H9 (cell line): ENCODE results near the gene KCTD7. TPM values are rescaled to one million over a fixed set of nuclear protein-coding genes. Genes with fewer than 3 reads are reported as not detected.

Experiments used
- DNase-seq: peaks from one replicate; pipeline ENCODE4 v3.0.0-alpha.2; 2017
- H2AFZ ChIP-seq: one replicate; pipeline ENCODE4 v1.6.1; 2013; ENCODE audit warnings: mild to moderate bottlenecking, low read length, control low read depth, moderate library complexity
- H2AK5ac ChIP-seq: 2 replicates; pipeline ENCODE4 v1.6.1; 2013; ENCODE audit warnings: low read length, control low read depth, mixed read lengths; ENCODE audit not compliant: insufficient read length
- H2BK120ac ChIP-seq: one replicate; pipeline ENCODE4 v1.6.1; 2013; ENCODE audit warnings: low read depth, mild to moderate bottlenecking, low read length, control low read depth, inconsistent platforms; ENCODE audit not compliant: poor library complexity, severe bottlenecking
- H2BK12ac ChIP-seq: 2 replicates; pipeline ENCODE4 v1.6.1; 2013; ENCODE audit warnings: low read length, control low read depth, mixed read lengths, low read depth; ENCODE audit not compliant: insufficient read length
- H2BK15ac ChIP-seq: 2 replicates; pipeline ENCODE4 v1.6.1; 2013; ENCODE audit warnings: low read depth, low read length, control low read depth
- H2BK20ac ChIP-seq: one replicate; pipeline ENCODE4 v1.6.1; 2013; ENCODE audit warnings: low read depth, mild to moderate bottlenecking, low read length, control low read depth, inconsistent platforms; ENCODE audit not compliant: poor library complexity, severe bottlenecking
- H2BK5ac ChIP-seq: 2 replicates; pipeline ENCODE4 v1.6.1; 2013; ENCODE audit warnings: low read length, control low read depth, mixed read lengths; ENCODE audit not compliant: insufficient read length
- H3K14ac ChIP-seq: 2 replicates; pipeline ENCODE4 v1.6.1; 2013; ENCODE audit warnings: low read length, control low read depth; ENCODE audit not compliant: insufficient read depth
- H3K18ac ChIP-seq: 2 replicates; pipeline ENCODE4 v1.6.1; 2013; ENCODE audit warnings: low read depth, mild to moderate bottlenecking, mixed read lengths, low read length, control low read depth; ENCODE audit not compliant: insufficient read length
- H3K23ac ChIP-seq: 2 replicates; pipeline ENCODE4 v1.6.1; 2013; ENCODE audit warnings: low read length, control low read depth, mixed read lengths, low read depth; ENCODE audit not compliant: insufficient read length
- H3K23me2 ChIP-seq: 2 replicates; pipeline ENCODE4 v1.6.1; 2013; ENCODE audit warnings: low read depth, mild to moderate bottlenecking, mixed read lengths, low read length, control low read depth; ENCODE audit not compliant: insufficient read length, poor library complexity, severe bottlenecking
- H3K27ac ChIP-seq: 2 replicates; pipeline ENCODE4 v1.5.1; 2013; ENCODE audit warnings: low read length, control low read depth, mixed read lengths, low read depth; ENCODE audit not compliant: insufficient read length
- H3K27me3 ChIP-seq: 2 replicates; pipeline ENCODE4 v1.6.1; 2013; ENCODE audit warnings: low read length, control low read depth, inconsistent platforms; ENCODE audit not compliant: insufficient read depth
- H3K4ac ChIP-seq: 2 replicates; pipeline ENCODE4 v1.6.1; 2013; ENCODE audit warnings: low read depth, mild to moderate bottlenecking, control low read depth, inconsistent platforms, low read length, moderate library complexity
- H3K4me1 ChIP-seq: 2 replicates; pipeline ENCODE4 v1.6.1; 2013; ENCODE audit warnings: low read length, control low read depth, inconsistent platforms; ENCODE audit not compliant: insufficient read depth
- H3K4me2 ChIP-seq: 2 replicates; pipeline ENCODE4 v1.6.1; 2013; ENCODE audit warnings: low read length, control low read depth, mixed read lengths; ENCODE audit not compliant: insufficient read length, insufficient read depth
- H3K56ac ChIP-seq: 2 replicates; pipeline ENCODE4 v1.6.1; 2013; ENCODE audit warnings: low read depth, mild to moderate bottlenecking, mixed read lengths, low read length, control low read depth; ENCODE audit not compliant: insufficient read length
- H3K79me1 ChIP-seq: 2 replicates; pipeline ENCODE4 v1.6.1; 2013; ENCODE audit warnings: low read depth, mild to moderate bottlenecking, moderate library complexity, low read length, control low read depth, inconsistent platforms; ENCODE audit not compliant: insufficient read depth, poor library complexity, severe bottlenecking
- H3K79me2 ChIP-seq: 2 replicates; pipeline ENCODE4 v1.6.1; 2013; ENCODE audit warnings: low read length, control low read depth, inconsistent platforms; ENCODE audit not compliant: insufficient read depth
- H3K9ac ChIP-seq: 2 replicates; pipeline ENCODE4 v1.6.1; 2013; ENCODE audit warnings: low read length, control low read depth, mixed read lengths; ENCODE audit not compliant: insufficient read length; ENCODE audit errors: extremely low read depth
- H3K9me3 ChIP-seq: one replicate; pipeline ENCODE4 v1.6.1; 2013; ENCODE audit warnings: low read depth, low read length, inconsistent platforms; ENCODE audit not compliant: control insufficient read depth
- H3T11ph ChIP-seq: one replicate; pipeline ENCODE4 v1.6.1; 2013; ENCODE audit warnings: mild to moderate bottlenecking, low read length, control low read depth, inconsistent platforms
- H4K20me1 ChIP-seq: one replicate; pipeline ENCODE4 v1.6.1; 2013; ENCODE audit not compliant: control insufficient read depth, insufficient read length, insufficient read depth
- H4K5ac ChIP-seq: 2 replicates; pipeline ENCODE4 v1.6.1; 2013; ENCODE audit warnings: low read depth, mild to moderate bottlenecking, mixed read lengths, low read length, control low read depth; ENCODE audit not compliant: insufficient read length
- H4K8ac ChIP-seq: replicated peaks from 2 replicates; pipeline ENCODE4 v1.6.1; 2013; ENCODE audit warnings: low read length, control low read depth, mixed read lengths, low read depth; ENCODE audit not compliant: insufficient read length
- H4K91ac ChIP-seq: 2 replicates; pipeline ENCODE4 v1.6.1; 2013; ENCODE audit warnings: low read depth, mild to moderate bottlenecking, moderate library complexity, mixed read lengths, low read length, control low read depth; ENCODE audit not compliant: insufficient read length
- H3K27ac Mint-ChIP-seq, 3 experiments: 2 replicates in 2 of 3; 3 replicates in 1 of 3; pipeline ENCODE4 v1.8.0; 2020 to 2021; ENCODE audit warnings: mixed read lengths in 3 of 3, mild to moderate bottlenecking in 1 of 3, moderate library complexity in 1 of 3
- H3K27me3 Mint-ChIP-seq: 2 replicates; pipeline ENCODE4 v1.8.0; 2021; ENCODE audit warnings: low read depth, mild to moderate bottlenecking, moderate library complexity, mixed read lengths
- H3K36me3 Mint-ChIP-seq, 3 experiments: 2 replicates in 2 of 3; 3 replicates in 1 of 3; pipeline ENCODE4 v1.8.0; 2020 to 2021; ENCODE audit warnings: low read depth in 3 of 3, mixed read lengths in 3 of 3; ENCODE audit not compliant: insufficient read depth in 1 of 3
- H3K4me1 Mint-ChIP-seq, 2 experiments: 2 replicates each; pipeline ENCODE4 v1.8.0; 2020; ENCODE audit warnings: mixed read lengths in 2 of 2
- H3K4me3 Mint-ChIP-seq, 2 experiments: 2 replicates in 1 of 2; 3 replicates in 1 of 2; pipeline ENCODE4 v1.8.0; 2020 to 2021; ENCODE audit warnings: mild to moderate bottlenecking in 2 of 2, mixed read lengths in 2 of 2, moderate library complexity in 1 of 2
- H3K9me3 Mint-ChIP-seq, 2 experiments: 2 replicates in 1 of 2; 3 replicates in 1 of 2; pipeline ENCODE4 v1.8.0; 2020; ENCODE audit warnings: mild to moderate bottlenecking in 2 of 2, mixed read lengths in 2 of 2, moderate library complexity in 1 of 2
- WGBS: extraction: QIAGEN DNeasy Blood & Tissue Kit; methylation state at CpG from one replicate; pipeline ENCODE4 v1.1.7; 2013; ENCODE audit warnings: missing lambda C conversion rate, low lambda C conversion rate, mixed read lengths; ENCODE audit not compliant: insufficient read length; ENCODE audit errors: extremely low coverage; 5-methylcytosine and 5-hydroxymethylcytosine counted together
- total RNA-seq: library from RNA; stranded (reverse); gene quantifications from 2 replicates; pipeline ENCODE4 v1.2.1, GENCODE V29; 2021
- TF ChIP-seq, protein P1 (sequence below): fragments of 200-600 bp; sonication (generic); conservative IDR thresholded peaks from 3 replicates; pipeline ENCODE4 v1.8.0; 2021; ENCODE audit warnings: antibody characterized with exemption, mild to moderate bottlenecking

The KCTD7 gene
- total RNA-seq, 1 experiment from 2014 or later = 8.9 TPM

DNA sequence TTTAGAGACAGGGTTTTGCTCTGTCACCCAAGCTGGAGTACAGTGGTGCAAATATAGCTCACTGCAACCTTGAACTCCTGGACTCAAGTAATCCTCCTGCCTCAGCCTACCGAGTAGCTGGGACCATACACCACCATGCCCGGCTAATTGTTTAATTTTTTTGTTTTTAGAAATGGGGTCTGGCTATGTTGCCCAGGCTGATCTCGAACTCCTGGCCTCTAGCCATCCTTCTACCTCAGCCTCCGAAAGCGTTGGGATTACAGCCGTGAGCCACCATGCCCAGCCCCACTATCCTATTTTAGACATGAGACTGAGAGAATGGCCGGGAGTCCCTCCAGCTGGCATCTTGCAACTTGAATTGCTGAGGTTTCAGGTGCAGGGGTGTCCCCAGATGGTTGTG lies 39.4 kb downstream of the KCTD7 start:
- no peak overlapping the region for H3K4ac ChIP-seq
- TF ChIP-seq, protein P1, sequence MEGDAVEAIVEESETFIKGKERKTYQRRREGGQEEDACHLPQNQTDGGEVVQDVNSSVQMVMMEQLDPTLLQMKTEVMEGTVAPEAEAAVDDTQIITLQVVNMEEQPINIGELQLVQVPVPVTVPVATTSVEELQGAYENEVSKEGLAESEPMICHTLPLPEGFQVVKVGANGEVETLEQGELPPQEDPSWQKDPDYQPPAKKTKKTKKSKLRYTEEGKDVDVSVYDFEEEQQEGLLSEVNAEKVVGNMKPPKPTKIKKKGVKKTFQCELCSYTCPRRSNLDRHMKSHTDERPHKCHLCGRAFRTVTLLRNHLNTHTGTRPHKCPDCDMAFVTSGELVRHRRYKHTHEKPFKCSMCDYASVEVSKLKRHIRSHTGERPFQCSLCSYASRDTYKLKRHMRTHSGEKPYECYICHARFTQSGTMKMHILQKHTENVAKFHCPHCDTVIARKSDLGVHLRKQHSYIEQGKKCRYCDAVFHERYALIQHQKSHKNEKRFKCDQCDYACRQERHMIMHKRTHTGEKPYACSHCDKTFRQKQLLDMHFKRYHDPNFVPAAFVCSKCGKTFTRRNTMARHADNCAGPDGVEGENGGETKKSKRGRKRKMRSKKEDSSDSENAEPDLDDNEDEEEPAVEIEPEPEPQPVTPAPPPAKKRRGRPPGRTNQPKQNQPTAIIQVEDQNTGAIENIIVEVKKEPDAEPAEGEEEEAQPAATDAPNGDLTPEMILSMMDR = no peak

More for the DNA sequence above, 39.4 kb downstream of the KCTD7 start:
- H3K79me2 ChIP-seq = peaks cover 2% of the 10 kb centered on the region; the same call in 1 of the 2 replicates
- Mint-ChIP-seq H3K27me3 (no peaks in the 10 kb centered on the region), H3K4me1 (peaks cover 0 to 4% of the 10 kb centered on the region in 2 experiments; a peak in 2 of 4 replicates), H3K9me3 (no peaks in the 10 kb centered on the region; a peak in 1 of 5 replicates), H3K36me3 (peaks cover 8 to 15% (median 14%) of the 10 kb centered on the region in 3 experiments; a peak in 6 of 7 replicates), H3K27ac (peak overlapping the region in 2 of 3 experiments; percentile 49 to 63; a peak in 1 of 7 replicates), H3K4me3 (no peak overlapping the region; a peak in 1 of 5 replicates)
- no peak overlapping the region for H3K14ac ChIP-seq
- H2AFZ ChIP-seq = no peak overlapping the region
- H3K79me1 ChIP-seq = no peaks in the 10 kb centered on the region
- H2BK12ac ChIP-seq = no peak overlapping the region
- no peak overlapping the region for H3K23ac ChIP-seq
- no peak overlapping the region for H3T11ph ChIP-seq
- H2BK5ac ChIP-seq = no peak overlapping the region
- H4K5ac ChIP-seq = no peak overlapping the region
- no peak overlapping the region for H3K9ac ChIP-seq
- DNase-seq = no peak
- H4K20me1 ChIP-seq = no peaks in the 10 kb centered on the region
- no peak overlapping the region for H2AK5ac ChIP-seq
- no peak overlapping the region for H3K27ac ChIP-seq
- H4K91ac ChIP-seq = no peak overlapping the region
- H3K4me1 ChIP-seq = no peaks in the 10 kb centered on the region
- WGBS = no CpG with 5 or more reads among the region's 7 CpGs
- H3K27me3 ChIP-seq = no peaks in the 10 kb centered on the region
- no peak overlapping the region for H2BK120ac ChIP-seq
- no peak overlapping the region for H3K56ac ChIP-seq
- no peaks in the 10 kb centered on the region for H3K23me2 ChIP-seq
- H3K9me3 ChIP-seq = no peaks in the 10 kb centered on the region
- no peak overlapping the region for H2BK20ac ChIP-seq
- no peak overlapping the region for H3K18ac ChIP-seq
- H4K8ac ChIP-seq = no peak overlapping the region
- no peak overlapping the region for H2BK15ac ChIP-seq
- H3K4me2 ChIP-seq = no peak overlapping the region
